ENCODE data around the gene ELK3. TPM values are rescaled to one million over a fixed set of nuclear protein-coding genes. Genes with fewer than 3 reads are reported as not detected.

Gene ELK3
- total and polyA plus RNA-seq, 9 of the 15 experiments (the other 6 are each of a cell fraction or from before 2014, with no cell fraction given) = 1.5 to 5.5 (median 2.9) TPM

DNA sequence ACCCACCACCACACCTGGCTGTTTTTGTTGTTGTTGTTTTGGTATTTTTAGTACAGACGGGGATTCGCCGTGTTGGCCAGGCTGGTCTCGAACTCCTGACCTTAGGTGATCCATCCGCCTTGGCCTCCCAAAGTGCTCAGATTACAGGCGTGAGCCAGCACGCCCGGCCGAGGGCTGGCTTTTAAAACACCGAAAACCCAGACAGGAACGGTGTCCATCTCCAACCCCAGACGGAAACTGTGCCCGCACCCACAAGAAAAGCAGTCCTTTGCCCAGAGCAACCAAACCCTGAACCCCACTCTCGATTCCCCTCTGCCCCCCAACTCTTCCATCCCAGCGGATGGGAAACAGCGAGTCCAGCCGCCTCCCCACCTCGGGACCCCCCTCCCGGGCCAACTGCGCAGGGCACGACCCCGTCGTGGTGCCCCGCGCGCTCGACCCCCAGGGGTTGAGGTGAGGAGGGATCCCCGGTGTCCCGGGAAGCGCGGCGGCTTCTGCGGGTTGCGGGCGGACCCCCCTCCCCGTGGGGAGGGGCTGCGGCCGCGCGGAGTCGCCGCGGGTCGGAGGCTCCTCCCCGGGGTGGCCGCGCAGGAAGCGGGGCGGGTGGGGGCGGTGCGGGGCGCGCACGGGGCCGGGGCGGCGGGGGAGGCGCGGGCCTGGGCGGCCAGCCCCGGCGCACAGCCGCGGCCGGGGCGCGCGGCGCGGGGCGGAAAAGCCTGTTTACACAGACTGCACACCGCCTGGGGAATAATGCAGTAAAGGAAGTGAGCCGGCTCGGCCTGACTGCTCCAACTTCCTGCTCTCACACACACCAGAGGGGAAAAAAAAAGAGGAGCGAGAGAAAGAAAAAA lies at the start of gene ELK3 (continued):
- TF ChIP-seq, protein P1, sequence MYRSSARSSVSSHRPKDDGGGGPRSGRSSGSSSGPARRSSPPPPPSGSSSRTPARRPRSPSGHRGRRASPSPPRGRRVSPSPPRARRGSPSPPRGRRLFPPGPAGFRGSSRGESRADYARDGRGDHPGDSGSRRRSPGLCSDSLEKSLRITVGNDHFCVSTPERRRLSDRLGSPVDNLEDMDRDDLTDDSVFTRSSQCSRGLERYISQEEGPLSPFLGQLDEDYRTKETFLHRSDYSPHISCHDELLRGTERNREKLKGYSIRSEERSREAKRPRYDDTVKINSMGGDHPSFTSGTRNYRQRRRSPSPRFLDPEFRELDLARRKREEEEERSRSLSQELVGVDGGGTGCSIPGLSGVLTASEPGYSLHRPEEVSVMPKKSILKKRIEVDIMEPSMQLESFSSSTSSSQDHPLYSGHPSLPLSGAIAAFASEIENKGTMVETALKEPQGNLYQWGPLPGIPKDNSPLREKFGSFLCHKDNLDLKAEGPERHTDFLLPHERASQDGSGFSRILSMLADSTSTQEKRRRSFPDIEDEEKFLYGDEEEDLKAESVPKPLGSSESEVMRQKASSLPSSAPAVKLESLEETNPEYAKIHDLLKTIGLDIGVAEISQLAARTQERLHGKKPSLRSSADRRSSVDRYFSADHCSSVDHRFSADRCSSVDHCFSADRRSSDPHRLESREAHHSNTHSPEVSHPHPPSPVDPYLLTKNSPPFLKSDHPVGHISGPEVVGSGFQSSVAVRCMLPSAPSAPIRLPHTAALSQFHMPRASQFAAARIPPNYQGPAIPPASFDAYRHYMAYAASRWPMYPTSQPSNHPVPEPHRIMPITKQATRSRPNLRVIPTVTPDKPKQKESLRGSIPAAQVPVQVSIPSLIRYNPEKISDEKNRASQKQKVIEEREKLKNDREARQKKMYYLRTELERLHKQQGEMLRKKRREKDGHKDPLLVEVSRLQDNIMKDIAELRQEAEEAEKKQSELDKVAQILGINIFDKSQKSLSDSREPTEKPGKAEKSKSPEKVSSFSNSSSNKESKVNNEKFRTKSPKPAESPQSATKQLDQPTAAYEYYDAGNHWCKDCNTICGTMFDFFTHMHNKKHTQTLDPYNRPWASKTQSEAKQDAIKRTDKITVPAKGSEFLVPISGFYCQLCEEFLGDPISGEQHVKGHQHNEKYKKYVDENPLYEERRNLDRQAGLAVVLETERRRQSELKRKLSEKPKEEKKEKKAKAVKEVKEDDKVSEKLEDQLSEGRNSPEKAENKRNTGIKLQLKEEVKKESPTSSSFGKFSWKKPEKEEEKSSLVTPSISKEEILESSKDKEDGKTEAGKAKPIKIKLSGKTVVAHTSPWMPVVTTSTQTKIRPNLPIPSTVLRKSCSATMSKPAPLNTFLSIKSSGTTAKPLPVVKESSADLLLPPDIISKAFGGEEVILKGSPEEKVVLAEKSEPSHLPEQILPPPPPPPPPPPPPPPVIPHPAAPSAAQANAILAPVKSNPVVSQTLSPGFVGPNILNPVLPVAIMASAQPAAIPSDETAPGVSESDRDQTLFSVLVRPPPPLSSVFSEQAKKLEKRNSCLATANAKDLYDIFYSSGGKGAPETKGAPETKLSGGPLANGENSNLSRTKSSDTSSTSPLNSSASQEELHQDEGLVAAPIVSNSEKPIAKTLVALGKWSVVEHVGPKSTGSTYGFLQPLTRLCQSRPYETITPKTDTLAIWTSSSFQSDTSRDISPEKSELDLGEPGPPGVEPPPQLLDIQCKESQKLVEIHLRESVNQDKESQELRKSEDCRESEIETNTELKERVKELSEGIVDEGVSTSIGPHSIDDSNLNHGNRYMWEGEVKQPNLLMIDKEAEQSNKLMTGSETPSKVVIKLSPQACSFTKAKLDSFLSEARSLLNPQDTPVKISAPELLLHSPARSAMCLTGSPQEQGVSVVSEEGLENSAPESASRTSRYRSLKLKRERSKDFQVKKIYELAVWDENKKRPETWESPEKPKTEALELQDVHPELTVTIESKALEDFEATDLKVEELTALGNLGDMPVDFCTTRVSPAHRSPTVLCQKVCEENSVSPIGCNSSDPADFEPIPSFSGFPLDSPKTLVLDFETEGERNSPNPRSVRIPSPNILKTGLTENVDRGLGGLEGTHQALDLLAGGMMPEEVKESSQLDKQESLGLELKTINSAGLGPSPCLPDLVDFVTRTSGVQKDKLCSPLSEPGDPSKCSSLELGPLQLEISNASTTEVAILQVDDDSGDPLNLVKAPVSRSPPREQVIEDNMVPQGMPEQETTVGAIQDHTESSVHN (IDR thresholded peaks at IDR 0.05; ENCODE audit: borderline replicate concordance in 1 of 2, low read depth in 1 of 2) = no peak
- 0 out of 2 replicates have a peak, but pooled peaks have one; percentile 15 for TF ChIP-seq FOSL1 (tag; conservative IDR thresholded peaks at IDR 0.05)
- no peak for TF ChIP-seq MCM3 (IDR thresholded peaks at IDR 0.05)
- no peak for TF ChIP-seq BMI1 (IDR thresholded peaks at IDR 0.05; ENCODE audit: low read length)
- TF ChIP-seq, protein P2, sequence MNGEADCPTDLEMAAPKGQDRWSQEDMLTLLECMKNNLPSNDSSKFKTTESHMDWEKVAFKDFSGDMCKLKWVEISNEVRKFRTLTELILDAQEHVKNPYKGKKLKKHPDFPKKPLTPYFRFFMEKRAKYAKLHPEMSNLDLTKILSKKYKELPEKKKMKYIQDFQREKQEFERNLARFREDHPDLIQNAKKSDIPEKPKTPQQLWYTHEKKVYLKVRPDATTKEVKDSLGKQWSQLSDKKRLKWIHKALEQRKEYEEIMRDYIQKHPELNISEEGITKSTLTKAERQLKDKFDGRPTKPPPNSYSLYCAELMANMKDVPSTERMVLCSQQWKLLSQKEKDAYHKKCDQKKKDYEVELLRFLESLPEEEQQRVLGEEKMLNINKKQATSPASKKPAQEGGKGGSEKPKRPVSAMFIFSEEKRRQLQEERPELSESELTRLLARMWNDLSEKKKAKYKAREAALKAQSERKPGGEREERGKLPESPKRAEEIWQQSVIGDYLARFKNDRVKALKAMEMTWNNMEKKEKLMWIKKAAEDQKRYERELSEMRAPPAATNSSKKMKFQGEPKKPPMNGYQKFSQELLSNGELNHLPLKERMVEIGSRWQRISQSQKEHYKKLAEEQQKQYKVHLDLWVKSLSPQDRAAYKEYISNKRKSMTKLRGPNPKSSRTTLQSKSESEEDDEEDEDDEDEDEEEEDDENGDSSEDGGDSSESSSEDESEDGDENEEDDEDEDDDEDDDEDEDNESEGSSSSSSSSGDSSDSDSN (IDR thresholded peaks at IDR 0.05; ENCODE audit: borderline replicate concordance in 1 of 2, low read depth in 2 of 2, low read length in 2 of 2) = 0 out of 4 replicates have a peak, but pooled peaks of 1 of the 2 experiments have one; percentile 65
- no peak for TF ChIP-seq SMC3 (conservative IDR thresholded peaks at IDR 0.05; ENCODE audit: insufficient read depth, low read depth, low read length)
- peak; percentile 87; the same call in 1 of the 2 replicates for TF ChIP-seq ZBTB1 (CRISPR knock-in tag; IDR thresholded peaks at IDR 0.05; ENCODE audit: borderline replicate concordance, low read depth)
- 0 out of 2 replicates have a peak, but pooled peaks have one; percentile 21 for TF ChIP-seq SMARCA4 (IDR thresholded peaks at IDR 0.05)
- TF ChIP-seq YY1 (IDR thresholded peaks at IDR 0.05; ENCODE audit: borderline replicate concordance in 1 of 3, control insufficient read depth in 1 of 3, extremely low read depth in 1 of 3, insufficient read depth in 3 of 3, insufficient read length in 1 of 3, insufficient replicate concordance in 2 of 3, low read depth in 1 of 3, low read length in 2 of 3) = peak in 1 of 3 experiments; percentile 23
- peak; percentile 50; the same call in 1 of the 2 replicates for TF ChIP-seq PHF8 (IDR thresholded peaks at IDR 0.05; ENCODE audit: borderline replicate concordance, low read length)
